Keratinocyte (primary cell): ENCODE results near the gene ZNF830.

ENCODE experiments used
- EZH2 ChIP-seq: IDR thresholded peaks from one replicate; pipeline ENCODE4 v1.6.1; 2012; ENCODE audit warnings: inconsistent platforms, mild to moderate bottlenecking, low read length, moderate library complexity
- TF ChIP-seq, protein P1 (sequence below), 3 experiments: IDR thresholded peaks in 1 of 3; conservative IDR thresholded peaks in 1 of 3; optimal IDR thresholded peaks in 1 of 3; 2 replicates in 2 of 3; 3 replicates in 1 of 3; pipeline versions ENCODE3 to v1.5.1; 2011; ENCODE audit warnings: low read length in 3 of 3, mild to moderate bottlenecking in 3 of 3, moderate library complexity in 2 of 3, control low read depth in 1 of 3, inconsistent platforms in 1 of 3; ENCODE audit not compliant: insufficient read depth in 2 of 3; ENCODE audit errors: extremely low read depth in 1 of 3

DNA sequence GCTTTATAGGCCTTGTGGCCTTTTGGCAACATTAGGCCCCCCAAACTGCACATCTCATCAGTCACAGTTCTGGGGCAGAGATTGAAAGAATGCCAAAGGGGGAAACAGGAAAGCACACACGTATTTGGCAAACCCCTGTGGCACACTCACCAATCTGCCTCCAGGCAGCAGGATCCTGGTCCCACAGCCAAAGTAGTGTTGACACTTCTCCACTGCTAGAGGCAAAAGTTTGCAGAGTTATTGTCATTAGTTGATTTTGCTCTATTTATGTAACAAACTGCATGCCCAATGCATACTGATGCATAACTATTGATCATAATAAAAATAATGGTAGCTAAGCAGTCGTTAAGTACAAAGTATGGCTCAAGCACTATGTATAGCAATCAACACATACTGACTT lies 45.2 kb upstream of the ZNF830 start:
- TF ChIP-seq, protein P1, sequence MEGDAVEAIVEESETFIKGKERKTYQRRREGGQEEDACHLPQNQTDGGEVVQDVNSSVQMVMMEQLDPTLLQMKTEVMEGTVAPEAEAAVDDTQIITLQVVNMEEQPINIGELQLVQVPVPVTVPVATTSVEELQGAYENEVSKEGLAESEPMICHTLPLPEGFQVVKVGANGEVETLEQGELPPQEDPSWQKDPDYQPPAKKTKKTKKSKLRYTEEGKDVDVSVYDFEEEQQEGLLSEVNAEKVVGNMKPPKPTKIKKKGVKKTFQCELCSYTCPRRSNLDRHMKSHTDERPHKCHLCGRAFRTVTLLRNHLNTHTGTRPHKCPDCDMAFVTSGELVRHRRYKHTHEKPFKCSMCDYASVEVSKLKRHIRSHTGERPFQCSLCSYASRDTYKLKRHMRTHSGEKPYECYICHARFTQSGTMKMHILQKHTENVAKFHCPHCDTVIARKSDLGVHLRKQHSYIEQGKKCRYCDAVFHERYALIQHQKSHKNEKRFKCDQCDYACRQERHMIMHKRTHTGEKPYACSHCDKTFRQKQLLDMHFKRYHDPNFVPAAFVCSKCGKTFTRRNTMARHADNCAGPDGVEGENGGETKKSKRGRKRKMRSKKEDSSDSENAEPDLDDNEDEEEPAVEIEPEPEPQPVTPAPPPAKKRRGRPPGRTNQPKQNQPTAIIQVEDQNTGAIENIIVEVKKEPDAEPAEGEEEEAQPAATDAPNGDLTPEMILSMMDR (optimal IDR thresholded peaks at IDR 0.05 in 1 of 3, IDR thresholded peaks at IDR 0.05 in 1 of 3, conservative IDR thresholded peaks at IDR 0.05 in 1 of 3; ENCODE audit: extremely low read depth in 1 of 3, insufficient read depth in 2 of 3, low read length in 3 of 3), result no peak
- TF ChIP-seq EZH2, result no peak
